HG02840 (cell line): Measurements from ENCODE around the gene ABCC4.
A peak's percentile ranks its signal among the peaks of the same experiment; 100 is the strongest.

Experiments used
- ATAC-seq: cut with Tn5 transposase; IDR thresholded peaks from one replicate; pipeline ENCODE4 v1.9.1; 2021; ENCODE audit warnings: mild to moderate bottlenecking, moderate library complexity, moderate number of reproducible peaks; ENCODE audit not compliant: unreplicated experiment, low FRiP score

The ABCC4 gene

DNA sequence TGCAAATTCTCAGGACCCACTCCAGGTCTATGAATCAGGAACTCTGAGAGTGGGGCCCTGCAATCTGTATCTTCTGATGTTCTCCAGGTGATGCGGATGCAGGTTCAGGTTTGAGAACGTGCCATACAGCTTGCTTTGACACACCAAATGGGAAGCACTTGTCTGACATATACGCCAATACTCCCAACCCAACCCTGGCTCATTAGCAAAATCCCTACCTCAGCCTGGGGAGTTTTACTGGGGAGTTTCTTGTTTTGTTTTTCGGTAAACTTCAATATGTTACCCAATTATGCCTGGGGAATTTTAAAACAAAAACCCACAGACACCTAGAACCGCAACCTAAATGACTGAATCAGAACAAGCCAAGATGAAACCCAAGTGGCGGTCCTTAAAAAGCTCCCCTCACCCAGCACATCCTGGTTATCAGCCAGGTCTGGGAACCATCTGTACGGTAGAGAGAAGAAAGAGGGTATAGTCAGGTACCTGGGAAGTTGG, 41.2 kb downstream of the ABCC4 start:
- ATAC-seq, result peak; percentile 48

DNA sequence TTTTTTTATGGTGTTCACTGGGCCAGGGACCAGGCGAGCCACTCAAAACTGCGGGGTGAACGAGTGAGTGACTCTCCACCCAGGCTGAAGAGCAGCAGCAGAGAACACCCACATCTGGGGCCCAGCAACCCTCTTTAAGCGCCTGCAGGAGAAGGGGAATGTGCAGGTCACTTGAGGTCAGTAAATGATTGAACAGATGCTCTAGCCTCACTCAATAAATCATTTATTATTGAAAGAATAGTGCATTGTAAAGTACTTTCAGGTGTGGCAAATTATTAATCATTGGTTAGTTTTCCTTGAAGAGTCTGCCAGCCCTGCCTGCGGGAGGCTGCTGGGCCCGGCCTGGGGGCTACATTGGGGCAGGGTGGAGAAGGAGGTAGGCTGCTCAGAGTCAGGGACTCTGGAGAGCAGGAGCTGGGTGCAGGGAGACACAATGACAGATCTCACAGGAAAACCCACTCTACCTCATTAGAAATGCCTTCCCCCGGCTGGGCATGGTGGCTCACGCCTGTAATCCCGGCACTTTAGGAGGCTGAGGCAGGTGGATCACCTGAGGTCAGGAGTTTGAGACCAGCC, 42.5 kb downstream of the ABCC4 start:
- ATAC-seq, result no peak

DNA sequence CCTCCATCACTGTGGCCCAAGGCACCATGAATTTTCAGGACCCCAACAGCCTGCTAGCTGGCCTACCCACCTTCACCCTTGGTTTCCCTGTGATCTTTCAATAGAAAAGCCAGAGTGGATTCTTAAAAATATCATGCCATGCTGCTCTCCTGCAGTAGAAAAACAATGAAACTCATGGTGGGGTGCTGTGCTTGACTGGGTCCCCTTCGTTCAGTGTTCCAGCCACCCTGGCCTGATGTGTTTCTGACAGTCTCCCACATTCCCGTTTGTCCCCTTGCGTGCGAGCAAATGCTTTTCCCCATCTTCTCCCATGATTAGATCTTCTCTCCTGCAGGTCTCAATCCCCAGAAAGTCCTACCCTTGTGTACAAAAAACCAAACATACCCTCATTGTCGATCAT, 43.2 kb downstream of the ABCC4 start:
- ATAC-seq, result no peak

DNA sequence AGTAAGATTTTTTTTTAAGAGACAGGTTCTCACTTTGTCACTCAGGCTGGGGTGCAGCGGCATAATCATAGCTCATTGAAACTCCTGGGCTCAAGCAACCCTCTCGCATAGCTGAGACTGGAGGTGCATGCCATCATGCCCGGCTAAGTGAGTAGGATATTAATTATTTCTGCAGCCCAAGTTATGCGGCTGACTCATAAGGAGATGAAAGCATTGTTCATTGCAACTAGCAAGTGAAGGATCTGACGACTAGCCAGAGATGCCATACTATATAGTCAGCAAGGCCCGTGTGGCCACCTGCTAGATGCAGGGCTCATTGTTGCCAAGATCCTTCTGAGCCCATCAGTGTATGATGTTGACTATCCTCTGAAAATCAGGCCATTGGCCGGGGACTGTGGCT, 45.2 kb downstream of the ABCC4 start:
- ATAC-seq, result no peak

DNA sequence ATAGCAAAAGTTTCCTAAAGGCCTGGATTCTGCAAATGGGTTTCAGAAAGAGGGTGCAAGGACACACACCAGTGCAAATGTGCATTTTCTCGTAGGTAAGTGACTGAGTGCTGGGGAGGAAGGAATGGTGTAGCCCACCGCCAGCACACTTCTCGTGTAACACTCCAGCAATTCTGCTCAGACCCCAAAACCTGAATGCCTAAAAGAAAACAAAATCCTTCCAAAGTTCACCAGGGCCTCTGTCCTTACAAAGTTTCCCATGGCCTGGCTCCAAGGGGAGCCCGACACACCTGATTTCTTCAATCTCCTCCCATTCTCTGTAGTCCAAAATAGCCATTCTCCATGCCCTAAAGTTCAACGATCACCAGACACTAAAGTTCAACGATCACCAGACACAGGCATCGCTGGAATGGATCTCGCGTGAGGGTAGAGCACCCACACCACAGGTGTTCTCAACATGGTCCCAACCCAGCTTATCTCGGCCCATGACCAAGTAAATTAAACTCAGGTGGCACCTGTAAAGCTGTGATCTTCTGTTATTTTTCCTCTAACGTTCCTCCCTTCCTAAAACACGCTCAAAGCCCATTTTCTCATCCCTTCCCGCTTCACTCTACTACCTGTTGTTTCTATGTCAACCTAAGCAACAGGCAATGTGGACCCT, 46.0 kb downstream of the ABCC4 start:
- no peak for ATAC-seq

DNA sequence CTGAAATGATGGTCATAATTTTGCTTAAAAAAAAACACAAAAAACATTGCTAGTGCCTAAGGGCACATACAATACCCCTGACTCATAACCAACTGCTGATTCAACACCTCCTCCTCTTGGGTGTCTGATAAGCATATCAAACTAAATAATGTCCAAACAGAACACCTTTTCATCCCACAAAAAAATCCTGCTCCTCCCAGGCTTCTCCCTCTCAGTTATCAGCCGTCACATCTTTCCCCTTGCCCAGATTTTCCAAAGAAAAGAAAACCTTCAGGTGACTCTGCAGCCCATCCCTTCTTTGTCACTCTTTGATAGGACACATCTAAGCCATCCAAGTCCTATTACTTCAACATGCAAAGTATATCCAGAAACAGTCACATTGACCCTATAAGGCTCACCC, 46.9 kb downstream of the ABCC4 start:
- ATAC-seq, result no peak

DNA sequence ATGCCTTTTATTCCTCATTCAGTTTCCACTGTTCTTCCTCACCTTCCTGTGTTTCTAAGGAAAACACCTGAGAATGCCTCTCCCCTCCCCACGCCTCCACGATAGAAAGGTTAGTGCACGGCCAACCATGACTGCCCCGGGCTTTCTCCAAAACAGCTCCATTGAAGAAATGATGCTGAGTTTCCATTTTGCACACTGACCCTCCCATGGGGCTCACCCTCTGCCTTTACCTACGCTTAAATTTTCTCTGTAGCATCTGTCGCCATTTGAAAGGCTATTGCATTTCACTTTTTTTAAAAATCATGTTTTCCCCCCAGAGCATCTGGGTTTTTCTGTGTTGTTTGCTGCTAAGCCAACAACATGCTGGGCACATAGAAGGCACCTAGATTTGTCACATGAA, 48.2 kb downstream of the ABCC4 start:
- ATAC-seq, result no peak

DNA sequence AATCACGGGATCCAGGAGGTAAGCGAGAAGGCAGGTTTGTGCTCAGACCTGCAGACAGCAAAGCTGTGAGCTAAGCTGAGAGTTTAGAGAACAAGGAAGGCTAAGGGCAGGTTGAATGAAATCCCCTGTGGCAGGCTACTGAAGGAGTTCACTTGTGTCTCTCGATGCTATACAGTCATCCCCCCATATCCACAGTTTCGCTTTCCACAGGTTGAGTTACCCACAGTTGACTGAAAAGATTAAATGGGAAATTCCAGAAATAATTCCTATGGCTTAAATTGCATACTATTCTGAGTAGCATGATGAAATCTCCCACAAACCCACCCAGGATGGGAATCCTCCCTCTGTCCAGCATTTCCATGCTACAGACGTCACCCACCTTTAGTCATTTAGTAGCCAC, 49.6 kb downstream of the ABCC4 start:
- no peak for ATAC-seq

DNA sequence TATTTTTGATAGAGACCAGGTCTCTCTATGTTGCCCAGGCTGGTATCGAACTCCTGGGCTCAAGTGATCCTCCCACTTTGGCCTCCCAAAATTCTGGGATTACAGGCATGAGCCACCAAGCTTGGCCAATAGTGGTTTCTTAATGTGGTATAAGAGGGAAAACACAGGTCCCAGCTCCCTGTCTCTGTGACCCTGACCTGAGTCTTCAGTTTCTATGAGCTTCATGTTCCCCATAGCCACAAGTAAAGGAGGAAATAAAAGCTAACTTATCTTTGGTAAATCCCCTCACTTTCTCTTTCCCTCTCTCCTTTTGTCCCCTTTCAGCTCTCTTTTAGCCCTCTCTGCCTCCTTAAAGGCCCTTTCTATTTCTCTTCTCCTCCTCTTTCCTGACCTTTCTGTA, 50.3 kb downstream of the ABCC4 start:
- ATAC-seq, result peak; percentile 49

DNA sequence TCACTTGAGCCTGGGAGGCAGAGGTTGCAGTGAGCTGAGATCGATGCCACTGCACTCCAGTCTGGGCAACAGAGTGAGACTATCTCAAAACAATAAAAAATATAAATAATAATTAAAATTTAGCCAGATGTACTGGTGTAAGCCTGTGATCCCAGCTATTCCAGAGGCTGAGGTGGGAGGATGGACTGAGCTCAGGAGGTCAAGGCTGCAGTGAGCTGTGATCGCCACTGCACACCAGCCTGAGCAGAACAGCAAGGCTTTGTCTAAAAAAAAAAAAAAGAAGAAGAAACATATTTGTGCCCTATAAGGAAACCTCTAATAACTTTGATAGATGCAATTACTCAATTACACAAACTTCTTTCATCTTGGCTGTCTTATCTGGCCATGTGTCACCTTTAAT, 52.3 kb downstream of the ABCC4 start:
- ATAC-seq, result no peak

DNA sequence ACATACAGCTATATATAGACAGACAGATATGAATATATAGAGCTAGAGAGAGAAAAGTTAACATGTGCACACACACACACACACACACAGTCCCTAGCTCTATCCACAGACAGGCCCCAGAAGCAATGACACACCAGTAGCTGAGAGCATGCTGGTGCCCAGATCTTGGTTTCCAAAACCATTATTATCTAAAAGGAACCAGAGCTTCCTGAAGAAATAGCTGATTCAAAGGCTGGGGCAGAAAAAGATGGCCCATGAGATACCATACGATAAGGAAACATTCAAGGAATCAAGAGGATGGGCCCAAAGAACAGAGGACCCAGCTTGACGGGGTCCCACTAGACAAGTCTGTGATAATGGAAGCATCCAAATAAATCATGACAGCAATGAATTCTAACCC, 53.4 kb downstream of the ABCC4 start:
- no peak for ATAC-seq

DNA sequence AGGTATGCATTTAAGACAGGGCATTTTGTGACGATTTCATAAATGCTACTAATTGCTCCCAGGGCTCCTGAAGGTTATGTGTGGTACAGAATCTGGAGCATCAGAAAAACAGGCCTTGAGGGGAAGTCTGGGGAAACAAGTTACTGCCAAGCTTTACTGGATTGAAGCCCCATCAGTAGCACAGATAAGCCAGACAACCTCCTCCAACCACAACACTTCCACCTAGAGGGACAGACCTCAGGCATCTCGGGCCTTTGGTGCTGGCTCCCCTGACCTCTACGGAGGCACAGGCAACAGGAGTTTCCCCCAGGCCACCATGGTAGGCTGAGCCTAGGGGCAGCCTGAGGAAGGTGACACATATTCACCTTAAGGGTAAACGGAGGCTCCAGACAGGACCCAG, 54.1 kb downstream of the ABCC4 start:
- no peak for ATAC-seq

DNA sequence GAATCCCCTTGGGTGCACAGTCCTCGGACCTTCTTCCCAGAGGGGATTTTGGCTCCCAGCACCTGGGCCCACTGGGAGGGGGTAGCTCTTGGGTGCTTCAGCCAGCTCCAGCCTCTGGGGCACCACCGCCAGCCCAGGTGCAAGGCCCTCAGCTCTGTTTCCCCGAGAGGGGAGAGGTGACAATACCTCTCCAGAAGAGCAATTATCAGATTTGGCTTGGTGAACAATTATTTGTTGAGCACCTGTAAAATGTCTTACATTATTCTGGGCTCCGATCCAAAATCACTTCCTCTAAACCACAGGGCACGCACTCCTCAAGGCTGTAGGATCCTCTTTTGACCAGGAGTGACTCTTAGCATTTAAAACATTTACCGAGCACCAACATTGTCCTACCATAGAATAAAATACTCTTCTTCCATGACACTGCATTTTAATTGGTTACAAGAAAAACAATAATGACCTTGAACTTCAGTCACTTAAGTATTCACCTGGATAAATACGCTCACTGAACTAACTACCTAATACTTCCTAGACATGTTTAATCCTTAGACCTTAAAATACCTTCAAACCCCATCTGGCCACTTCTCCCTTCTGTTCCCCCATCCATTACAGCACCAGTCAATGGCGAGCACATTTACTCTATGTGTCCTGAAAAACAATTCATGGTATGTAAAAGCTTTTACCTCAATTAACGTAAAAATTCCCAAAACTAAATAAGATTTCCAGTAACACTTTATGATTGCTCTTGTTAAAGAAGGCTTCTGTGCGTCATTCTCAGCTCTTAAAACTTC, 54.8 kb downstream of the ABCC4 start:
- no peak for ATAC-seq

DNA sequence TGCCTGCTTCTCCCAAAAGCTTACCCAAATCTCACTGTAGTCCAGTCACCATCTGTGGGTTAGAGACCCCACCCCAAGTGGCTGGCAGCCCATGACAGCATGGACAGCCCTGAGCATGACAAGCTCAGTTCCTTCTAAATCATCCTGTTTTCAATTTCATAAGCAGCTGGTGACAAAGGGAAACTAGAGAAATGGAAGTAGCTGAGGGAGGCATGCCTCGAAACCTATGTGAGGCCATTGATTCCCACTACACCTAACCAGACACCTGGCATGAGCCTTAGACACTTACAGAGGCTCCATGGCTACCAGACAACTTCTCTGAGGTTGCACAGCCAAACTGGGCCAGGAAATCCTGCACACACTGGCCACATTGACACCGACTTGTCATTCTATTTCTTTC, 56.2 kb downstream of the ABCC4 start:
- ATAC-seq, result no peak

DNA sequence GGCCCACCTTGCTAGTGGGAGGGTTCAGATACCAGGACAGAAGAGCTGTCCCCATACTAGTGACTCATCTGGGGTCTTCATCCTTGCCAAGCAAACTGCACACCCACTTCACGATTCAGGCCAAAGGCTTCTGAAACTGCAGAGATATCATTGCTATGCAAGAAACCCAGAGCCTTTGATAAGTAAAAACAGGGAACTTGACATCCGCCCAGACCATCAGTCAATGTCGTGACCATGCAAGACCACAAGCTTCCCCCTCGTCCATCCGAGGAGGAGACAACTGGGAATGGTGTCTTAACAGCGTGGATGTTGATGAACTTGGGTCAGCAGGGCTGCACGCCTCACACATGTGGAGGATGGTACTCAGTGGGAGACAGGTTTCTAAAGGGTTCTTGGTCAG, 58.0 kb downstream of the ABCC4 start:
- ATAC-seq, result no peak

DNA sequence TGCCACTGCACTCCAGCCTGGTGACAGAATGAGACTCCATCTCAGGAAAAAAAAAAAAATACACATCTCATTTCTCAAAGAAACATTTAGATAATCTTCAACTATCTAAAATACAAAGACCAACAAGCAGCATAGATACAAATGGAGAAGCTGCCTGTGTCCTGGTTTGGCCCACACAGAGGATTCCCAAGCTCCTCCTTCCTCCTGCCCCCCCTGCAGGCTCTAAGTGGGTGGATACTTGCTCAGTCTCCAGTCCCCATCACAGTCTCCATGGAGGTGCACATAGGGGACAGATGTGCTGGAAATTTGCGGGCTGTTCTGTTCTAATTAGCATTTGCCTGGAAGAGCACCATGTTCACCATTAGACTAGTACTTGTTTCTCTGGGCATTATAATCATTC, 59.9 kb downstream of the ABCC4 start:
- no peak for ATAC-seq

DNA sequence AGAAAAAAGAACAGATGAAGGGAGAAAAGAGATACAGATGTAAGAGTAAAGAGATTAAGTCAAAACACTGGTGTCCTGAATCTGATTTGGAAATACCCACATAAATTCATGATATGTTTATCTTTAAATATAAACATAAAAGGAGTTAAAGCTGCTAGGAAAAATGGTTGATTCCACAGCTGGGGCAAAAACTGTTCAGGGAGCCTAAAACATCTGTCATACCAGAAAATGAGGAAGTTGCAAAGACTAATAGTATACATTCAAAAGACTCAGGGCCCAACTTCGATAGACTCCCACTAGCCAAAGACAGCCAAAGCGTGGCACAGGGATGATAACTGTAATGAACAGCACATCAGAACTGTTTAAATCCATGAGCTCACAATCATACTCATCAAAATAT, 62.0 kb downstream of the ABCC4 start:
- ATAC-seq, result peak; percentile 48

DNA sequence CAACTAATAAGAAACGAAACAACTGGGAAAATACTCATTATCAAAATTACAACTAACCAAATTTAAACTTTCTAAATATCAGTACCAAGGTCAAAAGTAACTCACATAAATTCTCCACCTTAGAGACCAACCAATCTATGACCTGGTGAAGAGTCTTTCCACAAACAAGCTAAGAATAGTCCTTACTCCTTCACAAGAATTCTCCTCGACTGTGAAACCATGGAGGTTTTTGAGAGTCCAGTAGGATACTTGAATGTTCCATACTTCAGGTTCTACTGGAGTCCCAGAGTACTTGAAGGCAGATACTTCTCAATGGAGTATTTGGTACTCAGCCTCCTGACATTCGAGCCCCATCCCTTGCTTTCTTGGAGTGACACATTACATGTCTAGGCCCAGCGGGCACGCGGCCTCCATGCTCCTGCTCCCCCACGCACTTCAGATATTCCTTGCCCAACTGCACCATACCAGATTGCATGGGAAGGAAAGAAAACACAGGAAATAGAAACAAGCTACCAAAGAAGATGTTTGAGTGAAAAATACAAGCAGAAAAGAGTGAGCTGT, 63.9 kb downstream of the ABCC4 start:
- no peak for ATAC-seq

DNA sequence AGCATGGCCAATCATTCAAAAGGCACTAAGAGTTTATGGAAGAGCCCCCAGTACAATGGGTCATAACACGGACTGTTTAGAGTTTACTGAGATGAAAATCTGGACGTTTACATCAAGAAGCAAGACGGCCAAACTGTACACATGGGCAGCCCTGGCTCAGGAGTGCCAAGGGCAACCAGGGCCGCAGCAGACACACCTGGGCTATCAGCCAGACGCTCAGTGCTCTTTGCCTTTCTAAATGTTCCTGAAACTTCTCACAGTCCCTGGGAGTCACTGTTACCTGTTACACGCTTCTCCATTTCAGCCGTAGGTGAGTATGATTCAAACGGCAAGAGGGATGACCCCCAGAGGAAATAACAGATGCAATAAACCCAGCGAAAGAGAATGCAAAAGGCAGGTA, 64.5 kb downstream of the ABCC4 start:
- ATAC-seq, result no peak

DNA sequence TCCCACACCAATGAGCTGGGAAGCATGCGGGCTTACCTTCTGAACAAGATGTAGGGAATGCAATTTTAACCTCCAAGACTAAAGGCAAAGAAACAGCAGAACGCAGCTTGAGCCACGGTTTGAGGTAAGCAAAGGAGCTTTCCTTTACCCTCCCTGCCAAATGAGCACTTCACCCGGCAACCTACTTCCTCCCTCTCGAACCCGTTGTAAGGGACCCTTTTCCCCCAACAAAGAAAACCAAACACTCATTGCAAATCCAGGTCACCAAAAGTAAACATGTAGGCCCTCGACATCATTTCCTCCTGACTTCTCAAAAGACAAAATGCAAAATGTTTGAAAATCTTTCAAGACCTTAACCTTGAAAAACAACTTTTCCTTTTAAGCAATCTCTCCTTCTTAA, 65.3 kb downstream of the ABCC4 start:
- no peak for ATAC-seq

DNA sequence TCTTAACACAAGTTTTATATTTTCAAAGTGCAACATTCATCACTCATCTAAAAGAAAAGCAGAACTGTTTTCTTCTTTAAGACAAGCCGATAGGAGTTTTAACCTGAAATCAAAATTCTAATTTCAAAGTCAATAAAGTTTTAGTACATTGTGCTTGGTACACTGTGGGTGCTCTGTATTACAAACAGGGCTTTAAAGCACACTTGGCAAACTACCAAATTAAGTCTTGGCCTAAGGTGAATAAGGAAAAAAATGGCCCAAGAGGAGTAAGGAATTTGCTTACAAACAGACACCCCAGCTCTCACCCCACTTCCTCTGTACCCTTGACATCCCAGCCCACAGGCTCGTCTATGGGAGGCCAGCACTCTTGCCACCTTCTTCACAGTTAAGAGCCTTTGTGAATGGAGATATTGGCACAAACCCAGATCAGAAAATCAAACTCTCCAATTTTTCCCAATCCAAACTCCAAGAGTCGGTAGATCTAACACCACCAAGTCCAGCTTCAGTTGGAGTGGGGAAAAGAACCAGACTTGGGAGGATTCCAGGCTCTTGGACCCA, 66.0 kb downstream of the ABCC4 start:
- ATAC-seq, result no peak
